GM19397 (cell line): ENCODE results near the gene RBM27.
A peak's percentile ranks its signal among the peaks of the same experiment; 100 is the strongest.
"Not testable (repeated sequence)": the region's sequence is repeated elsewhere in the genome, so short reads cannot be mapped to it uniquely, and the experiment has no call there.

ENCODE experiments used
- ATAC-seq: cut with Tn5 transposase; IDR thresholded peaks from one replicate; pipeline ENCODE4 v1.9.1; 2021; ENCODE audit warnings: mild to moderate bottlenecking, moderate library complexity; ENCODE audit not compliant: unreplicated experiment

The RBM27 gene

DNA sequence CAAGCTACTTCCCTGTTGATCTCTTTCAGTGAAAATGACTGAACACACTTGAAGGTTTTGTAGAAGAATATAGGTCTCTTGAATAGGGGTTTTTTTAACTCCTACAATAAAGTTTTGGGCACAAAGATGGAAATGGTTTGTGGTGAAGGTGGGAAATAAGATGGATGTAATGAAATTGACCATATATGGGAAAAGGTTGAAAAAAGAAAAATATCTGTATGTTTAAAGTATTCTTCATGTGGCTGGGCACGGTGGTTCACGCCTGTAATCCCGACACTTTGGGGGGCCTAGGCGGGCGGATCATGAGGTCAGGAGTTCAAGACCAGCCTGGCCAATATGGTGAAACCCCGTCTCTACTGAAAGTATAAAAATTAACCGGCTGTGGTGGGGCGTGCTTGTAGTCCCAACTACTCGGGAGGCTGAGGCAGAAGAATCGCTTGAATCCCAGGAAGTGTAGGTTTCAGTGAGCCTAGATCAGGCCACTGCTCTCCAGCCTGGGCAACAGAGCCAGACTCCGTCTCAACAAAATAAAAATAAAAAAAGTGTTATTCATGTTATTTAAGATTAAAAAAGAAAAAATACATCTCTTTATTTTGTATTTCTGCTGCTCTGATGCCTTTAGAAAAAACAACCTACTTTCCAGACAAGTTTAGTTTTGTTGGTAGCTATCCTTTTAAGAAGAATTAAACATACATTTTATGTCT lies 2.2 kb downstream of the RBM27 start:
- ATAC-seq, result no peak

GRCh38 chr5:146206257-146206656 lies 2.9 kb downstream of the RBM27 start:
- no peak for ATAC-seq

- no peak for ATAC-seq
Observed at GRCh38 chr5:146208916-146209522, 5.6 kb downstream of the RBM27 start.

DNA sequence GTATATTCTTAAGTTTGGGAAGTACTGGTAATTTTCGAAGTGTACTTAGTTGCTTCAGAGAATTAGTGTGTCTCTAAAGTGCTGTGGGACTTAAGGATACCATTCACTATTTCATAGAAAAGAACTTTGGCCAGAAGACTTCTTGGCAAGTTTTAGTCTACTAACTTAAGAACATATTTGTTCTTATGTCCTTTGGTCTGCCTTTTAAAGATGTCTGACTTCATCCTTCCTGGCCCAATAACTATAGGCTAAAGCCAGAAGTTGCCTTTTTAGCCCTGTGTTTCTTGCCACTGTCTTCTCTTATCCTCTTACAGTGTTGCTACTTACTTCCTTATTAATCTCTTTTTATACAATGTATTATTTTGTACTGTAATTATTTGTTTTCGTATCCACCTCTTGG lies 6.3 kb downstream of the RBM27 start:
- no peak for ATAC-seq

DNA sequence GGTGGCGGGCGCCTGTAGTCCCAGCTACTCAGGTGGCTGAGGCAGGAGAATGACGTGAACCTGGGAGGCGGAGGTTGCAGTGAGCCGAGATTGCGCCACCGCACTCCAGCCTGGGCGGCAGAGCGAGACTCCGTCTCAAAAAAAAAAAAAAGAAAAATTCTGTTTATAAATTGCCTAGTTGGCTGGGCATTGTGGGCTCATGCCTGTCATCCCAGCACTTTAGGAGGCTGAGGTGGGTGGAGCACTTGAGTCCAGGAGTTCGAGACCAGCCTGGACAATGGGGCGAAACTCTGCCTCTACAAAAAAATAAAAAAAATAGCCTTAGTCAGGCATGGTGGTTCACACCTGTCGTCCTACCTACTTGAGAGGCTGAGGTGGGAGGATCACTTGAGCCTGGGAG lies 7.4 kb downstream of the RBM27 start:
- ATAC-seq, result not testable (repeated sequence)

DNA sequence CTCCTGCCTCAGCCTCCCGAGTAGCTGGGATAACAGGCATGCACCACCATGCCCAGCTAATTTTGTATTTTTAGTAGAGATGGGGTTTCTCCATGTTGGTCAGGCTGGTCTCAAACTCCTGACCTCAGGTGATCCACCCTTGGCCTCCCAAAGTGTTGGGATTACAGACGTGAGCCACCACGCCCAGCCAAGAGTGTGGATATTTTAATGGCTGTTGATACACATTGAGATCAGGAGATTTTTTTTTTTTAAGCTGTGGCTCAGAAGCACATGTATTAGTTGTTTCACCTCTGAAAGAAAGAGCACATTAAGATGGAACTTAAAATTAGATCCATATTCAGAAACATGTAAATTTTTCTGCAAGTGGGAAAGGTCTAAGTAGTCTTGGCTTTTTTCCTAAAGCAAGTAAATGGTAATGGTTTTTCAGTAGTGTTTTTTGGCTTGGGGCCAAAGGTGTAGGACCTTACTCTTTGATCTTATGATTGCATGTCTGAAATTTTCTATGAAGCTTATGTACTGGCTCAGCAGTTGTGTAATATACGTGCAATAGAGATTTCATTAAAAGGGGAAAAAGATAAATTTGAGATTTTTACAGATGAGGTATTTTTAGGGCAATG lies 9.9 kb downstream of the RBM27 start:
- no peak for ATAC-seq

GRCh38 chr5:146214881-146215280 lies 11.5 kb downstream of the RBM27 start:
- peak; percentile 59 for ATAC-seq

- no peak for ATAC-seq
Observed at GRCh38 chr5:146218168-146218567, 14.8 kb downstream of the RBM27 start.

DNA sequence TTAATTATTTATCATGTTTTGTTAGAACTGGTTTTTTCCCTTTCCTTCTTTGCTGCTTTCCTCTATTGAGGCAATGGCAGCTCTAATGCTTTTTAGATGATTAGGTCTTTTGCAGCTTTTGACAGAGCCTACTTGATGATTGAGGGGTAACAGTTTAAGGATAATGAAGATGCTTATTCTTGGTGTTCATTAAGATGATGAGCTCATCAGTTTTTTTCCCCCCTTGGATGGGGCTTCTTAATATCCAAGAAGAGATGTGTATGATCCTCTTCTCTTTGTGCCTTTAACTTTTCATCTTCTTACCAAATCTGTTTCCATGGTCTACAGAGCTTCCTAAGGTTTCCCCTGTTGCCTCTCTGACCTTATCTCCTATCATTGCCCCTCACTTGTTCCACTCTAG lies 15.8 kb downstream of the RBM27 start:
- no peak for ATAC-seq

DNA sequence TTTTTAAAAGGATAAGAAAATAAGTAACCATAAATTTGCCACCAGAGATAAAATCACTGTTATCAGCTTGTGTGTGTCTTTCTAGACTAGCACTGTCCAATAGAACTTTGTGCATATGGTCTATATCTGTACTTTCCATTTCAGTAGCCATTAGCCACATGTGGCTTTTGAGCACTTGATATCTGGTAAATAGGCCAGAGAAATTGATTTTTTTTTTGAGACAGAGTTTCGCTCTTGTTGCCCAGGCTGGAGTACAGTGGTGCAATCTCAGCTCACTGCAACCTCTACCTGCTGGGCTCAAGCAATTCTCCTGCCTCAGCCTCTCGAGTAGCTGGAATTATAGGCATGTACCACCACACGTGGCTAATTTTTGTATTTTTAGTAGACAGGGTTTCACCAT lies 17.8 kb downstream of the RBM27 start:
- no peak for ATAC-seq

GRCh38 chr5:146222005-146222404 lies 18.6 kb downstream of the RBM27 start:
- ATAC-seq, result no peak

- ATAC-seq, result no peak
Observed at GRCh38 chr5:146223179-146223578, 19.8 kb downstream of the RBM27 start.

DNA sequence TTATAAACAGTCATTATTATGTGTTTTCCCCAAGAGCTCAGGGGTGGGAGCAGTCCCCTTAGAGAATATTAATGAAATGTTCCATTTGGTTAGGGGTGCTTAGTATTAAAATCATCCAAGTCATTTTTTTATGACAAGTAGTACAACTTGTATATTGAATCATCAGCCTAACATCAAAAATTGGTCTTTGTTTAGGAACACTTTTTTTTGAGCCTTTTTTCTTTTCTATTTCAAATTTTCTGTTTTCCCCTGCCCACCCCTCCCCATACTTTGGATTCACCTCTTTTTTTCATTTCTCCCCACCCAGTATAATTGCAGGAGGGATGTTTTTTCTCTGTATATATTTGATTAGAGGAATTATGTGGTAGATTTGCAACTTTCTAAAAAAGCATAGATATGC lies 25.8 kb downstream of the RBM27 start:
- ATAC-seq, result no peak

GRCh38 chr5:146232223-146232622 lies 28.8 kb downstream of the RBM27 start:
- ATAC-seq, result no peak

DNA sequence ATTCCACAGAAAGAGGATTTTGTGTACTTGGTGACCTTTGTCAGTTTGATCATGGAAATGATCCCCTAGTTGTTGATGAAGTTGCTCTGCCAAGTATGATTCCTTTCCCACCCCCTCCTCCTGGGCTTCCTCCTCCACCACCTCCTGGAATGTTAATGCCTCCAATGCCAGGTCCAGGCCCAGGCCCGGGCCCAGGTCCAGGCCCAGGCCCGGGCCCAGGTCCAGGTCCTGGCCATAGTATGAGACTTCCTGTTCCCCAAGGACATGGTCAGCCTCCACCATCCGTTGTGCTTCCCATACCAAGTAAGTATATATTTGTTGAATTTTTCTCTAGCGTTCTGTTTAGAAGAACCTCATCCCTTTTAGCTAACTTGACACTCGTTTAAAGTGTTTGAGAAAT lies 30.0 kb downstream of the RBM27 start:
- ATAC-seq, result no peak

DNA sequence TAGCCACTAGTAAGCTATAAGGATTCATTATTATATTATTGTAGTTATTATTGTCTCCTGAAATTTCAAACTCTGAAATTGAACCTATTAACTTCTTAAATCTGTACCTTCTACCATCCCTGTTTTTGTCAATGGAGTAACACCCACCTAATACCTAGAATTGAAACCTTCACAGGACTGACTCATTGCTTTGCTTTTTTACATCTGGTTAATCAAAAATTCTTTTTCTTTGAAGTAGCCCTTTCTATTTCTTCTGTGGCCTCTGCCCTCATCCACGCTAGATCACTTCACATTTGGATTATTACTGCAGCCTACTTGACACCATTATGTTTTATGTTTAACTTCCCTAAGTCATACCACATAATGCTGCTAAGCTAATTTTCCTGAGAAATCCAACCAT lies 35.6 kb downstream of the RBM27 start:
- no peak for ATAC-seq

DNA sequence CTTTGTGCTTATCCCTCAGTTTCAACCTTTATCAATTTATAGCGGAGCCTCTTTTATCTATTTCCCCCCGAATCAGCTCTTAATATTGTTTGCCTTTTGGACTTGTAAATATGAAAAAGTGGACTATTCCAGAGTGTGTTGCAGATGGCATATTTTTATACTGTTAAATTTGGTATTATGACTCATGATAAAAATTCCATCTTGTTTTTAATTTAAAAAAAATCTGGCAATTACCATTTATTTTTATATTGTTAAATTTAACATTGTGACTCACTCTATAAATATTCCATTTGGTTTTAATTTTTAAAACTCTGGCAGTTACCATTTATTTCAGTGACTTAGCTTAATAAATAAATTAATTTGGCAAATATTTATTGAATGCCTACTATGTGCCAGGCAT lies 37.5 kb downstream of the RBM27 start:
- no peak for ATAC-seq

DNA sequence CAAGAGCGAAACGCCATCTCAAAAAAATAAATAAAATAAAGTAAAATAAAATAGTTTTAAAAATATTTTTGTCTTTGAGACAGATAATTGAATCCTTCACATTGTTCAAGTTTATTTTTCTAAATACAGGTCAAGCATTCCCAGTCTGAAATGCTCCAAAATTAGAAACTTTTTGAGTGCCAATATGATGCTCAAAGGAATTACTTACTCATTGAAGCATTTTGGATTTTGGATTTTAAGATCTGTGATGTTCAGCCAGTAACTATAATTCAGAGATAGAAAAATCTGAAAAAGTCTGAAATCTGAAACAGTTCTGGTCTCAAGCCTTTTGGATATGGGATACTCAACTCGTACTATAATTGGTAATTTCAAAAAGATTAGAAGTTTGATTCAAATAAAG lies 39.8 kb downstream of the RBM27 start:
- no peak for ATAC-seq

DNA sequence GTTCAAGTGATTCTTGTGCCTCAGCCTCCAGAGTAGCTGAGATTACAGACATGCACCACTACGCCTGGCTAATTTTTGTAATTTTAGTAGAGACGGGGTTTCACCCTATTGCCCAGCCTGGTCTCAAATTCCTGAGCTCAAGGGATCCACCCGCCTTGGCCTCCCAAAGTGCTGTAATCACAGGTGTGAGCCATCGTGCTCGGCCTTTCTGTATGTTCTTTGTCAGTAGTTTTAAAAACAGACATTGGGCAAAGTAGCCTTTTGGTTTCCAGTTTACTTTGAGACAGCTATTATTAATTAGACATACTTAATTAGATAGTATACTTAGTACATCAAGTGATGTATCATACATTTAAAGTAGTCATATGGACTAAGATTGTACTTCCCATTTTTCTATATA lies 45.2 kb downstream of the RBM27 start:
- ATAC-seq, result no peak

- peak; percentile 47 for ATAC-seq
Observed at GRCh38 chr5:146249801-146250200, 46.4 kb downstream of the RBM27 start.
